Measurements from ENCODE around the gene GOLGA5. TPM values are rescaled to one million over a fixed set of nuclear protein-coding genes. Genes with fewer than 3 reads are reported as not detected.

The GOLGA5 gene
- total and polyA plus RNA-seq, 2 donors (not counting 3 experiments of a cell fraction or from before 2014, with no cell fraction given), result 16.3 to 28.9 TPM

- POLR2A ChIA-PET, result no interaction called here
- no peak for DNase-seq (ENCODE audit: low read depth, low spot score)
- dilution Hi-C loops (cut with MboI; ENCODE audit: extremely low pct_ligation_motif_present, low sequenced_read_pairs), result no loop called here
- Histone ChIP-seq H3K4me3 (replicated peaks in 1 of 3; ENCODE audit: insufficient read depth in 1 of 3, low read depth in 1 of 3, low read length in 3 of 3) (no peak overlapping the region), H3K79me2 (ENCODE audit: control insufficient read depth, insufficient read depth, low read length) (no peaks in the 10 kb centered on the region), H3K9me3 (replicated peaks; ENCODE audit: control insufficient read depth, insufficient read depth, low read length) (no peaks in the 10 kb centered on the region), H3K36me3 (ENCODE audit: control insufficient read depth in 2 of 2, extremely low read depth in 1 of 2, insufficient read depth in 2 of 2, low read length in 2 of 2) (no peaks in the 10 kb centered on the region), H3K4me2 (ENCODE audit: insufficient read depth, low read length) (no peak overlapping the region), H3K9me1 (replicated peaks; ENCODE audit: control insufficient read depth, extremely low read depth, insufficient read depth, low read length) (no peaks in the 10 kb centered on the region), H3K4me1 (ENCODE audit: control insufficient read depth, extremely low read depth, insufficient read depth, low read length) (no peaks in the 10 kb centered on the region), H3K27ac (ENCODE audit: insufficient read depth, low read depth, low read length) (no peak overlapping the region), H2AFZ (ENCODE audit: low read depth, low read length) (no peak overlapping the region), H3K27me3 (ENCODE audit: control insufficient read depth in 2 of 2, insufficient read depth in 2 of 2, low read length in 2 of 2) (peaks cover 0 to 2% of the 10 kb centered on the region in 2 experiments), H3K9ac (replicated peaks; ENCODE audit: extremely low read depth, insufficient read depth, low read length) (no peak overlapping the region), H4K20me1 (replicated peaks; ENCODE audit: control insufficient read depth, extremely low read depth, insufficient read depth, low read length) (no peaks in the 10 kb centered on the region)
- TF ChIP-seq GATA2 (IDR thresholded peaks at IDR 0.05; ENCODE audit: insufficient read depth, insufficient read length, low read depth, low read length), result no peak
- TF ChIP-seq, protein P1, sequence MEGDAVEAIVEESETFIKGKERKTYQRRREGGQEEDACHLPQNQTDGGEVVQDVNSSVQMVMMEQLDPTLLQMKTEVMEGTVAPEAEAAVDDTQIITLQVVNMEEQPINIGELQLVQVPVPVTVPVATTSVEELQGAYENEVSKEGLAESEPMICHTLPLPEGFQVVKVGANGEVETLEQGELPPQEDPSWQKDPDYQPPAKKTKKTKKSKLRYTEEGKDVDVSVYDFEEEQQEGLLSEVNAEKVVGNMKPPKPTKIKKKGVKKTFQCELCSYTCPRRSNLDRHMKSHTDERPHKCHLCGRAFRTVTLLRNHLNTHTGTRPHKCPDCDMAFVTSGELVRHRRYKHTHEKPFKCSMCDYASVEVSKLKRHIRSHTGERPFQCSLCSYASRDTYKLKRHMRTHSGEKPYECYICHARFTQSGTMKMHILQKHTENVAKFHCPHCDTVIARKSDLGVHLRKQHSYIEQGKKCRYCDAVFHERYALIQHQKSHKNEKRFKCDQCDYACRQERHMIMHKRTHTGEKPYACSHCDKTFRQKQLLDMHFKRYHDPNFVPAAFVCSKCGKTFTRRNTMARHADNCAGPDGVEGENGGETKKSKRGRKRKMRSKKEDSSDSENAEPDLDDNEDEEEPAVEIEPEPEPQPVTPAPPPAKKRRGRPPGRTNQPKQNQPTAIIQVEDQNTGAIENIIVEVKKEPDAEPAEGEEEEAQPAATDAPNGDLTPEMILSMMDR (IDR thresholded peaks at IDR 0.05; ENCODE audit: extremely low read depth in 1 of 2, insufficient read depth in 1 of 2, low read depth in 1 of 2, low read length in 2 of 2), result no peak
- no peak for FAIRE-seq
- intact Hi-C loops (cut with micrococcal nuclease), result no loop called here
- CTCF ChIA-PET, result interaction anchor here (0.9 kb wide), 1 partner anchor 29 kb away, joined by 4 read pairs; no protein-coding TSS in a partner anchor
- BruUV-seq (replicated peaks), result no TSS peak
These were observed 39.1 kb upstream of the GOLGA5 start for GRCh38 chr14:92754966-92755365.

GRCh38 chr14:92755495-92755894, 38.6 kb upstream of the GOLGA5 start:
- TF ChIP-seq POLR2A (IDR thresholded peaks at IDR 0.05; ENCODE audit: low read depth, low read length) (no peak), EZH2 (IDR thresholded peaks at IDR 0.05; ENCODE audit: borderline replicate concordance, low read depth, low read length, severe bottlenecking) (no peak), JUN (IDR thresholded peaks at IDR 0.05; ENCODE audit: borderline replicate concordance, insufficient read depth, insufficient read length, low read depth) (no peak), FOS (IDR thresholded peaks at IDR 0.05; ENCODE audit: borderline replicate concordance, insufficient read depth, low read length) (no peak), GATA2 (IDR thresholded peaks at IDR 0.05; ENCODE audit: insufficient read depth, insufficient read length, low read depth, low read length) (no peak), POLR2AphosphoS5 (IDR thresholded peaks at IDR 0.05; ENCODE audit: insufficient read depth, low read depth, low read length) (no peak), MYC (IDR thresholded peaks at IDR 0.05; ENCODE audit: low read depth, low read length) (no peak)
- TF ChIP-seq, protein P2, sequence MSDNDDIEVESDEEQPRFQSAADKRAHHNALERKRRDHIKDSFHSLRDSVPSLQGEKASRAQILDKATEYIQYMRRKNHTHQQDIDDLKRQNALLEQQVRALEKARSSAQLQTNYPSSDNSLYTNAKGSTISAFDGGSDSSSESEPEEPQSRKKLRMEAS (IDR thresholded peaks at IDR 0.05; ENCODE audit: insufficient read depth, insufficient read length), result no peak
- TF ChIP-seq, protein P1 (IDR thresholded peaks at IDR 0.05; ENCODE audit: extremely low read depth in 1 of 2, insufficient read depth in 1 of 2, low read depth in 1 of 2, low read length in 2 of 2), result no peak
- H3K4me1 ChIP-seq (ENCODE audit: control insufficient read depth, extremely low read depth, insufficient read depth, low read length), result no peaks in the 10 kb centered on the region
- FAIRE-seq (no peak), DNase-seq (ENCODE audit: low read depth, low spot score) (no peak)
- no TSS peak for BruUV-seq (replicated peaks)
- H3K9me1 ChIP-seq (replicated peaks; ENCODE audit: control insufficient read depth, extremely low read depth, insufficient read depth, low read length), result no peaks in the 10 kb centered on the region
- H3K79me2 ChIP-seq (ENCODE audit: control insufficient read depth, insufficient read depth, low read length), result no peaks in the 10 kb centered on the region
- H3K27me3 ChIP-seq (ENCODE audit: control insufficient read depth in 2 of 2, insufficient read depth in 2 of 2, low read length in 2 of 2), result peaks cover 0 to 2% of the 10 kb centered on the region in 2 experiments
- no peak overlapping the region for H3K27ac ChIP-seq (ENCODE audit: insufficient read depth, low read depth, low read length)
- H4K20me1 ChIP-seq (replicated peaks; ENCODE audit: control insufficient read depth, extremely low read depth, insufficient read depth, low read length), result no peaks in the 10 kb centered on the region
- no peak overlapping the region for H3K4me2 ChIP-seq (ENCODE audit: insufficient read depth, low read length)
- POLR2A ChIA-PET, result no interaction called here
- no peak overlapping the region for H3K9ac ChIP-seq (replicated peaks; ENCODE audit: extremely low read depth, insufficient read depth, low read length)
- no peaks in the 10 kb centered on the region for H3K36me3 ChIP-seq (ENCODE audit: control insufficient read depth in 2 of 2, extremely low read depth in 1 of 2, insufficient read depth in 2 of 2, low read length in 2 of 2)
- intact Hi-C loops (cut with micrococcal nuclease), result no loop called here
- dilution Hi-C loops (cut with MboI; ENCODE audit: extremely low pct_ligation_motif_present, low sequenced_read_pairs), result no loop called here
- no peak overlapping the region for H2AFZ ChIP-seq (ENCODE audit: low read depth, low read length)
- no peak overlapping the region for H3K4me3 ChIP-seq (replicated peaks in 1 of 3; ENCODE audit: insufficient read depth in 1 of 3, low read depth in 1 of 3, low read length in 3 of 3)
- CTCF ChIA-PET, result no interaction called here
- no peaks in the 10 kb centered on the region for H3K9me3 ChIP-seq (replicated peaks; ENCODE audit: control insufficient read depth, insufficient read depth, low read length)

All from endothelial cell of umbilical vein (primary cell).